Fibroblast of skin of right quadriceps (primary cell): ENCODE data around the gene RIC8A.
A peak's percentile ranks its signal among the peaks of the same experiment; 100 is the strongest.
"Not testable (repeated sequence)": the region's sequence is repeated elsewhere in the genome, so short reads cannot be mapped to it uniquely, and the experiment has no call there.

Source experiments
- DNase-seq: peaks from one replicate; pipeline ENCODE4 v3.0.0-alpha.2; 2013

RIC8A gene

GRCh38 chr11:220641-221215, 13.2 kb downstream of the RIC8A start:
- DNase-seq, result not testable (repeated sequence)

- no peak for DNase-seq
Observed at GRCh38 chr11:221539-221938, 14.0 kb downstream of the RIC8A start.

GRCh38 chr11:221998-222789, 14.7 kb downstream of the RIC8A start:
- DNase-seq, result no peak

- no peak for DNase-seq
Observed at GRCh38 chr11:223026-223789, 15.7 kb downstream of the RIC8A start.

GRCh38 chr11:223884-224283, 16.4 kb downstream of the RIC8A start:
- no peak for DNase-seq

GRCh38 chr11:224424-224823, 16.9 kb downstream of the RIC8A start:
- no peak for DNase-seq

GRCh38 chr11:225734-226453, 18.4 kb downstream of the RIC8A start:
- no peak for DNase-seq

GRCh38 chr11:227824-228379, 20.4 kb downstream of the RIC8A start:
- DNase-seq, result no peak

GRCh38 chr11:230431-230830, 22.9 kb downstream of the RIC8A start:
- no peak for DNase-seq

GRCh38 chr11:232783-233565, 25.5 kb downstream of the RIC8A start:
- DNase-seq, result no peak

GRCh38 chr11:235180-235579, 27.7 kb downstream of the RIC8A start:
- no peak for DNase-seq

GRCh38 chr11:235609-235996, 28.1 kb downstream of the RIC8A start:
- DNase-seq, result no peak

- DNase-seq, result peak; percentile 85
Observed at GRCh38 chr11:235997-236773, 28.7 kb downstream of the RIC8A start, which contains the start of gene SIRT3. SIRT3 (minus strand) TSS chr11:236342; CDS start chr11:236328, 14 bp downstream.

GRCh38 chr11:236774-237767, 29.6 kb downstream of the RIC8A start, which contains the start of gene PSMD13:
PSMD13 (plus strand) TSS chr11:236976; CDS start chr11:237050, 74 bp downstream.
- peak; percentile 78 for DNase-seq

GRCh38 chr11:238346-238745, 30.8 kb downstream of the RIC8A start:
- DNase-seq, result not testable (repeated sequence)

GRCh38 chr11:240315-240714, 32.8 kb downstream of the RIC8A start:
- no peak for DNase-seq

- no peak for DNase-seq
Observed at GRCh38 chr11:241634-242033, 34.1 kb downstream of the RIC8A start.

GRCh38 chr11:244376-244775, 36.9 kb downstream of the RIC8A start:
- DNase-seq, result no peak

GRCh38 chr11:249062-249461, 41.6 kb downstream of the RIC8A start:
- no peak for DNase-seq

- no peak for DNase-seq
Observed at GRCh38 chr11:250274-250673, 42.8 kb downstream of the RIC8A start.
